ENCODE data around the gene KCNH5.

Gene KCNH5

GRCh38 chr14:62745496-62745895 lies 299.8 kb downstream of the KCNH5 start:
- in situ Hi-C loops (cut with HindIII; ENCODE audit: low pct_unique_long_range_greater_than_20kb, low sequenced_read_pairs), result no loop called here
- DNase-seq (ENCODE audit: low read depth in 1 of 2, low spot score in 1 of 2), result peak in 1 of 2 experiments; percentile 44
- TF ChIP-seq JUND (IDR thresholded peaks at IDR 0.05; ENCODE audit: low read depth), result no peak

GRCh38 chr14:62743560-62743959 lies 301.7 kb downstream of the KCNH5 start:
- DNase-seq (ENCODE audit: low read depth in 1 of 2, low spot score in 1 of 2), result no peak
- no peak for TF ChIP-seq JUND (IDR thresholded peaks at IDR 0.05; ENCODE audit: low read depth)
- in situ Hi-C loops (cut with HindIII; ENCODE audit: low pct_unique_long_range_greater_than_20kb, low sequenced_read_pairs), result no loop called here

GRCh38 chr14:62743118-62743517 lies 302.1 kb downstream of the KCNH5 start:
- in situ Hi-C loops (cut with HindIII; ENCODE audit: low pct_unique_long_range_greater_than_20kb, low sequenced_read_pairs), result no loop called here
- no peak for TF ChIP-seq JUND (IDR thresholded peaks at IDR 0.05; ENCODE audit: low read depth)
- no peak for DNase-seq (ENCODE audit: low read depth in 1 of 2, low spot score in 1 of 2)

- DNase-seq (ENCODE audit: low read depth in 1 of 2, low spot score in 1 of 2), result no peak
- in situ Hi-C loops (cut with HindIII; ENCODE audit: low pct_unique_long_range_greater_than_20kb, low sequenced_read_pairs), result no loop called here
- TF ChIP-seq JUND (IDR thresholded peaks at IDR 0.05; ENCODE audit: low read depth), result no peak
Measured at GRCh38 chr14:62739647-62740046, 305.6 kb downstream of the KCNH5 start.

GRCh38 chr14:62736048-62737043 lies 308.9 kb downstream of the KCNH5 start:
- in situ Hi-C loops (cut with HindIII; ENCODE audit: low pct_unique_long_range_greater_than_20kb, low sequenced_read_pairs), result no loop called here
- DNase-seq (ENCODE audit: low read depth in 1 of 2, low spot score in 1 of 2), result no peak
- no peak for TF ChIP-seq JUND (IDR thresholded peaks at IDR 0.05; ENCODE audit: low read depth)

GRCh38 chr14:62734831-62735230 lies 310.4 kb downstream of the KCNH5 start:
- DNase-seq (ENCODE audit: low read depth in 1 of 2, low spot score in 1 of 2), result no peak
- in situ Hi-C loops (cut with HindIII; ENCODE audit: low pct_unique_long_range_greater_than_20kb, low sequenced_read_pairs), result no loop called here
- no peak for TF ChIP-seq JUND (IDR thresholded peaks at IDR 0.05; ENCODE audit: low read depth)

- TF ChIP-seq JUND (IDR thresholded peaks at IDR 0.05; ENCODE audit: low read depth), result no peak
- DNase-seq (ENCODE audit: low read depth in 1 of 2, low spot score in 1 of 2), result no peak
- in situ Hi-C loops (cut with HindIII; ENCODE audit: low pct_unique_long_range_greater_than_20kb, low sequenced_read_pairs), result no loop called here
Measured at GRCh38 chr14:62722406-62722805, 322.9 kb downstream of the KCNH5 start.

- no peak for DNase-seq (ENCODE audit: low read depth in 1 of 2, low spot score in 1 of 2)
- in situ Hi-C loops (cut with HindIII; ENCODE audit: low pct_unique_long_range_greater_than_20kb, low sequenced_read_pairs), result no loop called here
- TF ChIP-seq JUND (IDR thresholded peaks at IDR 0.05; ENCODE audit: low read depth), result no peak
Measured at GRCh38 chr14:62718629-62719028, 326.6 kb downstream of the KCNH5 start.

- DNase-seq (ENCODE audit: low read depth in 1 of 2, low spot score in 1 of 2), result no peak
- in situ Hi-C loops (cut with HindIII; ENCODE audit: low pct_unique_long_range_greater_than_20kb, low sequenced_read_pairs), result no loop called here
- TF ChIP-seq JUND (IDR thresholded peaks at IDR 0.05; ENCODE audit: low read depth), result no peak
Measured at GRCh38 chr14:62711351-62712023, 333.8 kb downstream of the KCNH5 start.

- no peak for DNase-seq (ENCODE audit: low read depth in 1 of 2, low spot score in 1 of 2)
- in situ Hi-C loops (cut with HindIII; ENCODE audit: low pct_unique_long_range_greater_than_20kb, low sequenced_read_pairs), result no loop called here
- no peak for TF ChIP-seq JUND (IDR thresholded peaks at IDR 0.05; ENCODE audit: low read depth)
Measured at GRCh38 chr14:62710811-62711210, 334.4 kb downstream of the KCNH5 start.

GRCh38 chr14:62709773-62710172 lies 335.5 kb downstream of the KCNH5 start:
- in situ Hi-C loops (cut with HindIII; ENCODE audit: low pct_unique_long_range_greater_than_20kb, low sequenced_read_pairs), result no loop called here
- TF ChIP-seq JUND (IDR thresholded peaks at IDR 0.05; ENCODE audit: low read depth), result no peak
- DNase-seq (ENCODE audit: low read depth in 1 of 2, low spot score in 1 of 2), result no peak

- no peak for TF ChIP-seq JUND (IDR thresholded peaks at IDR 0.05; ENCODE audit: low read depth)
- DNase-seq (ENCODE audit: low read depth in 1 of 2, low spot score in 1 of 2), result no peak
- in situ Hi-C loops (cut with HindIII; ENCODE audit: low pct_unique_long_range_greater_than_20kb, low sequenced_read_pairs), result no loop called here
Measured at GRCh38 chr14:62706217-62706616, 339.0 kb downstream of the KCNH5 start.

GRCh38 chr14:62697461-62697860 lies 347.8 kb downstream of the KCNH5 start:
- no peak for TF ChIP-seq JUND (IDR thresholded peaks at IDR 0.05; ENCODE audit: low read depth)
- no peak for DNase-seq (ENCODE audit: low read depth in 1 of 2, low spot score in 1 of 2)
- in situ Hi-C loops (cut with HindIII; ENCODE audit: low pct_unique_long_range_greater_than_20kb, low sequenced_read_pairs), result no loop called here
